Measurements from ENCODE around the gene C4A. TPM values are rescaled to one million over a fixed set of nuclear protein-coding genes. Genes with fewer than 3 reads are reported as not detected.
"Not testable (repeated sequence)": the region's sequence is repeated elsewhere in the genome, so short reads cannot be mapped to it uniquely, and the experiment has no call there.

The C4A gene
- total and polyA plus RNA-seq, 2 of the 8 experiments (the other 6 are each of a cell fraction or from before 2014, with no cell fraction given) = 0.62 to 2.4 TPM

DNA sequence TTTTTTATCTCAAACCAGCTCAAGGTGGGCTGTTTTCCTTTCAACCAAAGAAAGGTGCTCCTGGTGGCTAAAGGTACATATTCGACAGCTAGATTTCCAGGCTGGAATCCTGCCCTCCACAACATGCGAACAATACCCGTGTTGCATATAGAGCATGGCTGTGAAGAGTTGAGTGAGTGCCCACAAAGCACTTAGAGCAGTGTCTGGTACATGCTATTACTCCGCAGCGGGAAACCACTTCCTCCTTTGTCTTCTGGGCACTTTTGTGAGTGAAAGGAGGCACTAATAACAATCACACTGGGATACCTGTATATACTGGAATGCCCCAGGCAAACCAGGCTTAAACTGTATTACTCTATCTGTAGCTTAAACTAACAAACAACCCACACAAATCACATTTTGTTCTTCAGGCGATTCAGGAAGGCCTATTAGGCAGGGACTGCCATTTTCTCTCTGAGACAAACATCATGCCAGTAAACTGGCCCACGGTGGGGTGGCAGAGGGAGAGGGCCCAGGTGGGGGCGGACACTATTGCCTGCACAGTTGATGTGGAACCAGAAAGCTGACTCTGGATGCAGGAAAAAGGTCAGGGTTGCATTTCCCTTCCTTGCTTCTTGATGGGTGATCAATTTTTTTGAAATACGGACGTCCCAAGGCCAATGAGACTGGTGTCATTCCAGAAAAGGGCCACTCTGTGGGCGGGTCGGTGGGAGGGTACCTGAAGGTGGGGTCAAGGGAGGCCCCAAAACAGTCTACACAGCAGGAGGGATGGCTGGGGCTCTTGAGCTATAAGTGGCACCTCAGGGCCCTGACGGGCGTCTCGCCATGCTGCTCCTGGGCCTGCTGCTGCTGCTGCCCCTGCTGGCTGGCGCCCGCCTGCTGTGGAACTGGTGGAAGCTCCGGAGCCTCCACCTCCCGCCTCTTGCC lies 56.0 kb downstream of the C4A start, which contains the start of gene CYP21A2:
TSS of gene CYP21A2 (plus strand) at position 818 of the 927 bp plus-strand sequence. CDS start at position 826, 8 bp downstream.
- H3K4me2 ChIP-seq (ENCODE audit: insufficient read depth in 1 of 2, low read depth in 2 of 2, low read length in 2 of 2); H3K4me3 ChIP-seq (ENCODE audit: extremely low read depth in 1 of 4, insufficient read depth in 2 of 4, low read depth in 3 of 4, low read length in 4 of 4); H3K79me1 ChIP-seq (ENCODE audit: low read depth, low read length); H3K9me3 ChIP-seq (ENCODE audit: insufficient read depth in 2 of 2, low read depth in 1 of 2, low read length in 1 of 2); H3K36me3 ChIP-seq (ENCODE audit: control insufficient read depth in 2 of 4, insufficient read depth in 4 of 4, low read length in 3 of 4); H4K8ac ChIP-seq (ENCODE audit: extremely low read depth, insufficient read depth, low read length); H3K4ac ChIP-seq (replicated peaks; ENCODE audit: insufficient read length, low read depth, low read length); H3K14ac ChIP-seq (ENCODE audit: insufficient read length); H4K20me1 ChIP-seq (replicated peaks in 1 of 2; ENCODE audit: control insufficient read depth in 1 of 2, insufficient read depth in 2 of 2, low read length in 2 of 2); H3K18ac ChIP-seq (ENCODE audit: extremely low read depth, low read length); FAIRE-seq; H3K79me2 ChIP-seq (ENCODE audit: control insufficient read depth in 1 of 2, insufficient read depth in 2 of 2, low read length in 2 of 2); H2BK15ac ChIP-seq (ENCODE audit: low read length); H4K5ac ChIP-seq (ENCODE audit: insufficient read length, low read depth, low read length); H3K27me3 ChIP-seq (replicated peaks in 1 of 4; ENCODE audit: control insufficient read depth in 3 of 4, extremely low read depth in 1 of 4, insufficient read depth in 3 of 4, low read length in 3 of 4); H3K4me1 ChIP-seq (replicated peaks in 1 of 4; ENCODE audit: control insufficient read depth in 3 of 4, insufficient read depth in 4 of 4, low read length in 3 of 4); H2BK5ac ChIP-seq (ENCODE audit: low read depth, low read length); H2BK12ac ChIP-seq (ENCODE audit: low read depth, low read length); H4K91ac ChIP-seq (replicated peaks; ENCODE audit: insufficient read length, low read length); H3K9ac ChIP-seq (replicated peaks in 1 of 4; ENCODE audit: extremely low read depth in 1 of 4, low read depth in 3 of 4, low read length in 3 of 4); H2BK20ac ChIP-seq (ENCODE audit: low read length); H2AK5ac ChIP-seq (ENCODE audit: low read depth, low read length); H3K23ac ChIP-seq (ENCODE audit: insufficient read length); H3K27ac ChIP-seq (ENCODE audit: low read depth, low read length); H2AFZ ChIP-seq (ENCODE audit: low read length); H2BK120ac ChIP-seq (replicated peaks; ENCODE audit: low read depth, low read length); H3K56ac ChIP-seq (replicated peaks; ENCODE audit: insufficient read length, low read depth, low read length); H3K23me2 ChIP-seq (ENCODE audit: low read depth, low read length); DNase-seq (ENCODE audit: low read depth in 1 of 2, low spot score in 2 of 2); POLR2A ChIA-PET (ENCODE audit: partially characterized antibody): not testable (repeated sequence)
- CTCF ChIA-PET (ENCODE audit: partially characterized antibody) = interaction anchor here (1.2 to 1.4 kb wide), 2 partner anchors 9 to 10 kb away, joined by 3 to 5 read pairs; no protein-coding TSS in a partner anchor
- 85% methylated on average over 14 of the region's 19 CpGs; no CpG with 5 or more reads in 1 of the 2 experiments for WGBS, 2 experiments (ENCODE audit: extremely low coverage in 1 of 2, insufficient coverage in 1 of 2, insufficient read length in 1 of 2, insufficient replicate concordance in 2 of 2, low coverage in 1 of 2, low lambda C conversion rate in 2 of 2, missing lambda C conversion rate in 1 of 2)

All from H1 (cell line).